ENCODE measurements around the gene VIT. TPM values are rescaled to one million over a fixed set of nuclear protein-coding genes. Genes with fewer than 3 reads are reported as not detected.
"Not testable (repeated sequence)": the region's sequence is repeated elsewhere in the genome, so short reads cannot be mapped to it uniquely, and the experiment has no call there.

Gene VIT
- total RNA-seq, 1 experiment from 2014 or later: 2.7 TPM

GRCh38 chr2:36677996-36678605 is 18.4 kb upstream of the VIT start:
- no peak for DNase-seq (ENCODE audit: extremely low read depth, low read depth)

DNA sequence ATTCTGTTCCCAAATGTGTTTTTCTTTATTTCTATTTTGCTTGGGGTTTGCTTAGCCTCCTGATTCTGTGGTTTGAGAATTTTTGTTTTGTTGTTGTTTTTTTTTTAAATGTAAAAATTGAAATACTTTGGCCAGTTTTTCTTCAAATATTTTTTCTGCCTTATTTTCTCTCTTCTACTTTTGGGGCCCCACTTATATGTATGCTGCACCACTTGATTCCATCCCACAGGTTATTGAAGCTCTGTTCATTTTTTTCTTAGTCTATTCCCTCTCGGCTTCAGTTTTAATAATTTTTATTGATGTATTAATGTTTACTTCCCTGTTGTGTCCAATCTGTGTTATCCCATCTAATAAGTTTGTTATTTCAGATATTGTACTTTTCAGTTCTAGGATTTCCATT is 17.7 kb upstream of the VIT start:
- DNase-seq (ENCODE audit: extremely low read depth, low read depth): no peak

DNA sequence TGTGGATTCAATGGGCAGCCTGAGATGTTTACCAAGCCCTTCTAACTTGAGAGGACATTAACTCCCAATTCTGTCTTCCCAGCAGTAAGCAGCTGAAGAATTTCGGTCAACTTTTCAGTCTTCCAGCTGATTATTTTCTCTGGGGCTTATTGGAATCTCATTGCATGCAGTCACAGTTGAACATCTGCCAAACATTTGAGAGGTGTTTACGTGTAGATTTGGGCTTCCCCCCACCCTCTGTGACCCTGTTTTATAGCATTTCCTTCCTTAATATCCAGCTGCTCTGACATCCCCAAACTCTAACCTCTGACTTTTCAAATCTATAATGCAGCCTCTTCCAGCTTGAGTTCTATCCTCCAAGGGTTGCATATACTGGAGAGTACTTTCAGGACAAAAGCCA is 16.5 kb upstream of the VIT start:
- DNase-seq (ENCODE audit: extremely low read depth, low read depth): no peak

DNA sequence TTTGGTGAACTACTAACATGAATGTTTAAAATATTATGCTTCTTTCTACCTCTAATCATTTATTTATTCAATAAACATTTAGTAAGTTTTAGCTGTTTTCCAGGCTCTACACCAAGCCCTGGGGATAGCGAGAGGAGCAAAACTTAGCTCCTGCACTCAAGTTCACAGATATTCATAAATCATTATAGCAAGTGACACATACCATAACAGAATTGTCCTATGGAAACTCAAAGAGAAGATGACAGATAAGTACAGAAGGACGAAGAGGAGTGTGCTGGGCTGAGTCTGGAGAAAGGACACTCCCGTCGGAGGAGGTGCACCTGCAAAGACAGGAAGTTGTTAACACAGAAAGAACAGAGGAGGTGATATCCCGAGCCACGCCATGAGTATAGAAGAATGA is 13.9 kb upstream of the VIT start:
- DNase-seq (ENCODE audit: extremely low read depth, low read depth): no peak

DNA sequence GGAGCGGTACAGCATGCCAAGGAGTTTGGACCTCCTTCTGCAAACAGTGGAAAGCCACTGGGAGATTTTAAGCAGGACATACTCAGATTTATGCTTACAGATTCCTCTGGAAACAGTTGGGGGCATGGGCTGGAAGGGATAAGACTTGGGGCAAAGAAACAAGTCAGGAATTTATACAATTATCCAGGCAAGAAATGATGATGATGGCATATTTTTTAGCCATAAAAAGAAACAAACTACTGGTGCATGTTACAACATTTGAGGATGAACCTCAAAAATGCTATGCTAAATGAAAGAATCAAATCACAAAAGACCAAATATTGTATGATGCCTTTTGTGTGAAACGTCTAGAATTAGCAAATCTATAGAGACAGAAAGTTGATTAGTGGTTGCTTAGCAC is 13.5 kb upstream of the VIT start:
- no peak for DNase-seq (ENCODE audit: extremely low read depth, low read depth)

DNA sequence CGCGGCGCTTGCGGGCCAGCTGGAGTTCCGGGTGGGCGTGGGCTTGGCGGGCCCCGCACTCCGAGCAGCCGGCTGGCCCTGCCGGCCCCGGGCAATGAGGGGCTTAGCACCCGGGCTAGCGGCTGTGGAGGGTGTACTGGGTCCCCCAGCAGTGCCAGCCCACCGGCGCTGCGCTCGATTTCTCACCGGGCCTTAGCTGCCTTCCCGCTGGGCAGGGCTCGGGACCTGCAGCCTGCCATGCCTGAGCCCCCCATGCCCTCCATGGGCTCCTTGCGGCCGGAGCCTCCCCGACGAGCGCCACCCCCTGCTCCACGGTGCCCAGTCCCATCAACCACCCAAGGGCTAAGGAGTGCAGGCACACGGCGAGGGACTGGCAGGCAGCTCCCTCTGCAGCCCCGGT is 8.2 kb upstream of the VIT start:
- not testable (repeated sequence) for DNase-seq (ENCODE audit: extremely low read depth, low read depth)

DNA sequence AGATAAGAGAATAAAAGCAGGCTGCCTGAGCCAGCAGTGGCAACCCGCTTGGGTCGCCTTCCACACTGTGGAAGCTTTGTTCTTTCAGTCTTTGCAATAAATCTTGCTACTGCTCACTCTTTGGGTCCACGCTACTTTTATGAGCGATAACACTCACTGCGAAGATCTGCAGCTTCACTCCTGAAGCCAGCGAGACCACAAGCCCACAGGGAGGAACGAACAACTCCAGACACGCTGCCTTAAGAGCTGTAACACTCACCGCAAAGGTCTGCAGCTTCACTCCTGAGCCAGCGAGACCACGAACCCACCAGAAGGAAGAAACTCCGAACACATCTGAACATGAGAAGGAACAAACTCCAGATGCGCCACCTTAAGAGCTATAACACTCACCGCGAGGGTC is 7.5 kb upstream of the VIT start:
- DNase-seq (ENCODE audit: extremely low read depth, low read depth): not testable (repeated sequence)

- no peak for DNase-seq (ENCODE audit: extremely low read depth, low read depth)
Observed at GRCh38 chr2:36692121-36692520, 4.4 kb upstream of the VIT start.

- no peak for DNase-seq (ENCODE audit: extremely low read depth, low read depth)
Observed at GRCh38 chr2:36693825-36694224, 2.7 kb upstream of the VIT start.

- no peak for DNase-seq (ENCODE audit: extremely low read depth, low read depth)
Observed at GRCh38 chr2:36695746-36696415, 626 bp upstream of the VIT start.

GRCh38 chr2:36697424-36698066 is 1.0 kb downstream of the VIT start:
- DNase-seq (ENCODE audit: extremely low read depth, low read depth): peak; percentile 75

- no peak for DNase-seq (ENCODE audit: extremely low read depth, low read depth)
Observed at GRCh38 chr2:36698993-36699392, 2.5 kb downstream of the VIT start.

- no peak for DNase-seq (ENCODE audit: extremely low read depth, low read depth)
Observed at GRCh38 chr2:36700311-36700710, 3.8 kb downstream of the VIT start.

DNA sequence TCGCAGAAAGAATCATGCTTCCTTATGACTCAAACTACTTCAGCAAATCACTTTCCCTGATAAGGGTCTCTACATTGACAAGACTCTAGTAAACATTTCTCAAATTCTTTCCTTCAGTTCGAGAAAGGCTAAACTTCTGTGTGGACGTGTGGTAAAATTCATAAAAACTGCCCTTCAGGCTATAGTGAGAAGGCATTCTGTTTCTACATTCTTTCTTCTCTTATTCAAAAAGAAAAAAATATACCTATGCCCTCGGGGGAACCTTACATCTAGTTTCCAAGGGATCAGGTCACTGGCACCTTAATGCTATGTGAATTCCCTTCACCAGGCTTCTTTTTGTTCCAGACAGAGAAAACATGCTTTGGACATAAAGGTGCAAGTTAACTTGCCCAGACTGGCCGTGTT is 4.9 kb downstream of the VIT start:
- no peak for DNase-seq (ENCODE audit: extremely low read depth, low read depth)

DNA sequence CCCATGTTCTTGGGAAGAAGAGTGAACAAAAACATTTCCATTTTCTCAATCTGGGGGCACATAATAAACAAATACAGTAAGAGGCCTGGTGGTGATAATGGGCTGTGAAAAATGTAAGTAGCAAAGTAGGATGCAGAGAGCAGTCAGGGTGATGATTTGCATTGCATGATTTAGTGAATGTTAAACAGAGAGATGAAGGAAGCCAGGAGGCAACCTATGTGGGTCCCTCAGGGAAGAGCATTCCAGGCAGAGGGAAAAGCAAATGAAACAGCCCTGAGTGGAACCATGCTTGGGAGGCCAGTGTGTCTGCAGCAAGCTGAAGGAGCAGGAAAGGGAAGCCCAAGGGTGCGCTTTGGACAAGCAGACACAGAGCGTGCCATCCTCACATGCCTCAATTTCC is 5.4 kb downstream of the VIT start:
- DNase-seq (ENCODE audit: extremely low read depth, low read depth): no peak

DNA sequence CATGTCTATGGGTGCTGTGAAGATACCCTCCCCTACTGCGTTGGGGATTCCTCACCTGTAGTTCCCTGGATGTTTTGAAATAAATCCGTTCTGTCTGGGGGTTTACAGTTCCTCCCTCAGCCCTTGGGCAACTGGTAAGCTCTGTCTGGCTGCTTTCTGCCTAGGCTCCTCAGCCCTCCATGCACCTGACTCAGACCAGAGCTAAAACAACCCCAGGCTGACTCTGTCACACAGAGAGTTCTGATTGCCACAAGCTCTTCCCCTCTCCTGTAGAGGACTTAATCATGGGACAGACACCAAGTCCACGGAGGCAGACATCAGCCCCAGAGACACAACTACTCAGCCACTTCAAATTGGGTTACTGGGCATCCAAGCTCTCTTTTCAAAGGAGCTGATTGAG is 6.3 kb downstream of the VIT start:
- DNase-seq (ENCODE audit: extremely low read depth, low read depth): no peak

- DNase-seq (ENCODE audit: extremely low read depth, low read depth): no peak
Observed at GRCh38 chr2:36704475-36705150, 8.1 kb downstream of the VIT start.

- DNase-seq (ENCODE audit: extremely low read depth, low read depth): no peak
Observed at GRCh38 chr2:36705326-36706020, 9.0 kb downstream of the VIT start.

GRCh38 chr2:36706021-36706876 is 9.7 kb downstream of the VIT start:
- no peak for DNase-seq (ENCODE audit: extremely low read depth, low read depth)

DNA sequence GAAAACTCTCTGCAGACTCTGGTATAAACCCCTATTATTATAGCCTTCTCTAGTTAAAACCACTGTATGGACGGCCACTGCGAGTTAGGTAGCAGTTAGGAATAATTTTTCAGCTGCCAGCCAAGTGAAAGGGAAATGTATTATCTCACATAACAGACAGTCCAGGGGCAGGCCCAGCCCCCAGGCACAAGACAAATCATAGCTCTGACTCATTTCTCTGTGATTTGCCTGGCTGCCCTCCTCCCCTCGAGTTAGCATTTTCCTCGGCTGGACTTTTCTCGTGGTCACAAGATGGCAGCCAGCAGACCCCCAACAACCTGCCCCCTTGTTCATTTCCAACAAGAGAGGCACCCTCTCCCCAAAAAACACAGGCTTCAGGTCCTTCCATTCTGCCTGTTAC is 10.5 kb downstream of the VIT start:
- DNase-seq (ENCODE audit: extremely low read depth, low read depth): no peak

Measured in NCI-H460 (cell line).